Ishikawa (cell line): ENCODE data around the gene ASCC1.

ENCODE experiments used
- CEBPB ChIP-seq: IDR thresholded peaks from 2 replicates; pipeline ENCODE4 v1.6.1; 2012
- EGR1 ChIP-seq: IDR thresholded peaks from 2 replicates; pipeline ENCODE4 v1.6.1; 2012
- EP300 ChIP-seq: IDR thresholded peaks from 2 replicates; pipeline ENCODE4 v1.6.1; 2012; ENCODE audit warnings: borderline replicate concordance
- TCF12 ChIP-seq: IDR thresholded peaks from 2 replicates; pipeline ENCODE4 v1.6.1; 2012; ENCODE audit warnings: low read depth
- TEAD4 ChIP-seq: IDR thresholded peaks from 2 replicates; pipeline ENCODE4 v1.6.1; 2012
- YY1 ChIP-seq: IDR thresholded peaks from 2 replicates; pipeline ENCODE4 v1.6.1; 2012; ENCODE audit warnings: low read depth
- TF ChIP-seq, protein P1 (sequence below): IDR thresholded peaks from 2 replicates; pipeline ENCODE4 v1.6.1; 2012; ENCODE audit warnings: low read depth, mild to moderate bottlenecking

DNA sequence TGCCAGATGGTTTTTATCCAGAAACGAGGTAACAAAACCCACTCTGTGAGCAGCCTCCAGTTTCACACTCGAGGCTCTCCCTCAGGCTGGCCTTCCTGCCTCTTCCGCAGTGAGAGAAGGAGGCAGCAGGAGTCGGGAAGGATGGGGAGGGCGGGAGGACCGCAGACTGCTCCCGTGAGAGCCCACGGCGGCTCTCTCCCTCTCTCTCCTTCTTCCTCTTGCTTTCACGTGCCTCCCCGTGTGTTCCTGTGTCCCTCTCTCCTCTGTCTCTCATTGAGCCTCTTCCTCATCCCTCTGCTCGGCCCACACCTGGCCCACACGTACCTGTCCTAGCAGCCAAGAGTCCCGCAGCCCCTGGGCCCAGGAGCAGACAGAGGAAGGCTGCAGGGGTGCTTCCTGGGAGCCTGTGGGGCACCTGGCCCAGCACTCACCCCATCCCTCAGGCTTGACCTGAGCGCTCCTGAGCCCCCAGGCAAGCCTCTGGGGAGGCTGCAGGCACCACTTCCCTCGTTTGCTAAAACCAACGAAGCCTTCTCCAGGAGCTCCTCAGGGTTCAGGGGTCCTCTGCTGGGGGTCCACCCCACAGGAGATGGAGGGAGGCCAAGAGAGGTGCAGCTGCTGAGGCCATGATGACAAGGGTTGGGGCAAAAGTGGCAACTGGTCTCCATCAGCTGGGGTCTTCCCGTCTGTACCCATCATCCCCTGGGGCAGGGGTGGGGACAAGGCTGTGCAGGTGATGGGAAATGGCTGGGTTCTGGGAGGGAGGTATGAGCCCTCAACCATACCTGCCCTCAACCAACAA is 141.3 kb downstream of the ASCC1 start:
- TF ChIP-seq TEAD4 = no peak
- TF ChIP-seq, protein P1, sequence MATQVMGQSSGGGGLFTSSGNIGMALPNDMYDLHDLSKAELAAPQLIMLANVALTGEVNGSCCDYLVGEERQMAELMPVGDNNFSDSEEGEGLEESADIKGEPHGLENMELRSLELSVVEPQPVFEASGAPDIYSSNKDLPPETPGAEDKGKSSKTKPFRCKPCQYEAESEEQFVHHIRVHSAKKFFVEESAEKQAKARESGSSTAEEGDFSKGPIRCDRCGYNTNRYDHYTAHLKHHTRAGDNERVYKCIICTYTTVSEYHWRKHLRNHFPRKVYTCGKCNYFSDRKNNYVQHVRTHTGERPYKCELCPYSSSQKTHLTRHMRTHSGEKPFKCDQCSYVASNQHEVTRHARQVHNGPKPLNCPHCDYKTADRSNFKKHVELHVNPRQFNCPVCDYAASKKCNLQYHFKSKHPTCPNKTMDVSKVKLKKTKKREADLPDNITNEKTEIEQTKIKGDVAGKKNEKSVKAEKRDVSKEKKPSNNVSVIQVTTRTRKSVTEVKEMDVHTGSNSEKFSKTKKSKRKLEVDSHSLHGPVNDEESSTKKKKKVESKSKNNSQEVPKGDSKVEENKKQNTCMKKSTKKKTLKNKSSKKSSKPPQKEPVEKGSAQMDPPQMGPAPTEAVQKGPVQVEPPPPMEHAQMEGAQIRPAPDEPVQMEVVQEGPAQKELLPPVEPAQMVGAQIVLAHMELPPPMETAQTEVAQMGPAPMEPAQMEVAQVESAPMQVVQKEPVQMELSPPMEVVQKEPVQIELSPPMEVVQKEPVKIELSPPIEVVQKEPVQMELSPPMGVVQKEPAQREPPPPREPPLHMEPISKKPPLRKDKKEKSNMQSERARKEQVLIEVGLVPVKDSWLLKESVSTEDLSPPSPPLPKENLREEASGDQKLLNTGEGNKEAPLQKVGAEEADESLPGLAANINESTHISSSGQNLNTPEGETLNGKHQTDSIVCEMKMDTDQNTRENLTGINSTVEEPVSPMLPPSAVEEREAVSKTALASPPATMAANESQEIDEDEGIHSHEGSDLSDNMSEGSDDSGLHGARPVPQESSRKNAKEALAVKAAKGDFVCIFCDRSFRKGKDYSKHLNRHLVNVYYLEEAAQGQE = no peak
- TF ChIP-seq EP300 = no peak
- no peak for TF ChIP-seq EGR1
- TF ChIP-seq CEBPB = no peak
- TF ChIP-seq TCF12 = no peak
- TF ChIP-seq YY1 = no peak
